HL-60 (cell line): ENCODE results near the gene P4HA1.

Source experiments
- CTCF ChIP-seq: IDR thresholded peaks from one replicate; pipeline ENCODE4 v1.5.1; 2011; ENCODE audit warnings: low read length, control low read depth, inconsistent platforms; ENCODE audit not compliant: insufficient read depth
- POLR2AphosphoS5 ChIP-seq: IDR thresholded peaks from 2 replicates; pipeline ENCODE4 v1.6.1; 2012; ENCODE audit warnings: low read depth
- REST ChIP-seq: IDR thresholded peaks from 2 replicates; pipeline ENCODE4 v1.6.1; 2012; ENCODE audit warnings: low read depth; ENCODE audit not compliant: insufficient replicate concordance
- SPI1 ChIP-seq: IDR thresholded peaks from 2 replicates; pipeline ENCODE4 v1.6.1; 2012; ENCODE audit warnings: low read depth, mild to moderate bottlenecking, borderline replicate concordance

GRCh38 chr10:73058057-73058591 is 38.5 kb downstream of the P4HA1 start:
- no peak for TF ChIP-seq CTCF
- no peak for TF ChIP-seq POLR2AphosphoS5
- TF ChIP-seq REST: no peak
- TF ChIP-seq SPI1: no peak
